NCI-H774 (cell line): ENCODE measurements around the gene LSM5.

ENCODE experiments used
- DNase-seq: peaks from one replicate; lab custom pipeline; 2025; lab: John Stamatoyannopoulos, UW

The LSM5 gene

GRCh38 chr7:32461484-32461883 is 28.7 kb downstream of the LSM5 start:
- no peak for DNase-seq

GRCh38 chr7:32459788-32460187 is 30.4 kb downstream of the LSM5 start:
- DNase-seq = no peak

DNA sequence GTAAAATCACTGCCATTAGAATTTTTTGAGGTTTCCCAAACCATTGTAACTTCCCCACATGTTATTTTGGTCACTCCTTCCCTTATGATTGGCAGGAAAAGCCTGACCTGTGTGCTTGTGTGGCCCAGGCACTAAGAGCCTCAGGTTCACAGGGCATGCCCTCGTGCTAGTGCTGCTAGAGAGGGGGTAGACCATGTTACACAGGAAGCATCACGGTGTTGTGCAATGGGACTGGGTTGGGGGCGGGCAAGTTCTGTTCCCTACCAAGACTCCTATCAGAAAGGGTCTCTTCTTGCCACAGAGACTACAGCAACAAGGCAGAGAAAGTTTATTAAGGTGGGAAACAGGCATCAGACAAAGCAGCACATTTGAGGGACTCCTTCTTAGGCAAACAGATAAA is 32.2 kb downstream of the LSM5 start:
- DNase-seq = no peak

- DNase-seq = no peak
Observed at GRCh38 chr7:32453341-32454011, 36.7 kb downstream of the LSM5 start.

GRCh38 chr7:32447218-32447617 is 43.0 kb downstream of the LSM5 start:
- DNase-seq = no peak

GRCh38 chr7:32436146-32436928 is 53.8 kb downstream of the LSM5 start:
- DNase-seq = no peak
